ENCODE data around the gene AHCYL2.

DNA sequence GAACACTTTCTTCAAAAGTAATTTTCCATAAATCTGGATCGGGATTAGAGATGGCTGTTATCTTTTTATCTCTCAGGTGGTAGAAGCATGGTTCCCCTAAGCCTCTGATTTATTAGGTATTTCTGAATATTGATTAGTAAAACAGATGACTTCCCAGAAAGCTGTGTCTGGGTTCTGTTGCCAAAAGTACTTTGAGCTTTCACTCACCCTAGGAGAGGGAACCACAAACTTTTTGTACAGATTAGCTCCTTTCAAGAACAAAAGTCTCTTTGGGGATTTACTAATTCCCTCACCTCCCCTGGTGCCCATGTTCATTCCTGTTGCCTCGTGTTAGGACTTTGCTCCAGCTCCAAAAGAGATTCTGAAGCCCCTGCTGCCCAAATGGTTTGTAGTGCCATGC lies 162.7 kb downstream of the AHCYL2 start:
- TF ChIP-seq, protein P1, sequence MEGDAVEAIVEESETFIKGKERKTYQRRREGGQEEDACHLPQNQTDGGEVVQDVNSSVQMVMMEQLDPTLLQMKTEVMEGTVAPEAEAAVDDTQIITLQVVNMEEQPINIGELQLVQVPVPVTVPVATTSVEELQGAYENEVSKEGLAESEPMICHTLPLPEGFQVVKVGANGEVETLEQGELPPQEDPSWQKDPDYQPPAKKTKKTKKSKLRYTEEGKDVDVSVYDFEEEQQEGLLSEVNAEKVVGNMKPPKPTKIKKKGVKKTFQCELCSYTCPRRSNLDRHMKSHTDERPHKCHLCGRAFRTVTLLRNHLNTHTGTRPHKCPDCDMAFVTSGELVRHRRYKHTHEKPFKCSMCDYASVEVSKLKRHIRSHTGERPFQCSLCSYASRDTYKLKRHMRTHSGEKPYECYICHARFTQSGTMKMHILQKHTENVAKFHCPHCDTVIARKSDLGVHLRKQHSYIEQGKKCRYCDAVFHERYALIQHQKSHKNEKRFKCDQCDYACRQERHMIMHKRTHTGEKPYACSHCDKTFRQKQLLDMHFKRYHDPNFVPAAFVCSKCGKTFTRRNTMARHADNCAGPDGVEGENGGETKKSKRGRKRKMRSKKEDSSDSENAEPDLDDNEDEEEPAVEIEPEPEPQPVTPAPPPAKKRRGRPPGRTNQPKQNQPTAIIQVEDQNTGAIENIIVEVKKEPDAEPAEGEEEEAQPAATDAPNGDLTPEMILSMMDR (IDR thresholded peaks at IDR 0.05), result no peak
- TF ChIP-seq POLR2A (IDR thresholded peaks at IDR 0.05) (no peak), EP300 (IDR thresholded peaks at IDR 0.05) (no peak)

Measured in ovary (tissue), 3 donors.